ENCODE measurements around the gene SRD5A1.
"Not testable (repeated sequence)": the region's sequence is repeated elsewhere in the genome, so short reads cannot be mapped to it uniquely, and the experiment has no call there.

Gene SRD5A1

GRCh38 chr5:6606884-6607558 lies 26.2 kb upstream of the SRD5A1 start:
- DNase-seq: no peak

- DNase-seq: no peak
Observed at GRCh38 chr5:6607559-6607936, 25.7 kb upstream of the SRD5A1 start.

GRCh38 chr5:6608016-6608415 lies 25.2 kb upstream of the SRD5A1 start:
- DNase-seq: no peak

GRCh38 chr5:6611334-6612256 lies 21.6 kb upstream of the SRD5A1 start:
- no peak for DNase-seq

GRCh38 chr5:6615034-6615815 lies 18.0 kb upstream of the SRD5A1 start:
- no peak for DNase-seq

- DNase-seq: no peak
Observed at GRCh38 chr5:6616632-6617031, 16.6 kb upstream of the SRD5A1 start.

GRCh38 chr5:6623228-6623627 lies 10.0 kb upstream of the SRD5A1 start:
- no peak for DNase-seq

- no peak for DNase-seq
Observed at GRCh38 chr5:6623941-6624340, 9.3 kb upstream of the SRD5A1 start.

- no peak for DNase-seq
Observed at GRCh38 chr5:6626508-6626907, 6.7 kb upstream of the SRD5A1 start.

- DNase-seq: no peak
Observed at GRCh38 chr5:6631441-6631840, 1.8 kb upstream of the SRD5A1 start.

- peak; percentile 37 for DNase-seq
Observed at GRCh38 chr5:6632324-6632887, 834 bp upstream of the SRD5A1 start.

GRCh38 chr5:6633469-6634245 lies 417 bp downstream of the SRD5A1 start:
- DNase-seq: peak; percentile 42

- DNase-seq: peak; percentile 9
Observed at GRCh38 chr5:6634306-6634705, 1.1 kb downstream of the SRD5A1 start.

GRCh38 chr5:6634788-6635430 lies 1.7 kb downstream of the SRD5A1 start:
- no peak for DNase-seq

GRCh38 chr5:6636293-6636692 lies 3.1 kb downstream of the SRD5A1 start:
- no peak for DNase-seq

- DNase-seq: no peak
Observed at GRCh38 chr5:6637022-6637421, 3.8 kb downstream of the SRD5A1 start.

GRCh38 chr5:6637590-6637989 lies 4.3 kb downstream of the SRD5A1 start:
- peak; percentile 18 for DNase-seq

- DNase-seq: no peak
Observed at GRCh38 chr5:6638236-6638635, 5.0 kb downstream of the SRD5A1 start.

GRCh38 chr5:6642655-6643054 lies 9.4 kb downstream of the SRD5A1 start:
- DNase-seq: no peak

- DNase-seq: no peak
Observed at GRCh38 chr5:6644794-6645241, 11.6 kb downstream of the SRD5A1 start.

- not testable (repeated sequence) for DNase-seq
Observed at GRCh38 chr5:6645571-6646362, 12.5 kb downstream of the SRD5A1 start.
